Neuron (in vitro differentiated cells): Measurements from ENCODE around the gene RAET1E.
A peak's percentile ranks its signal among the peaks of the same experiment; 100 is the strongest.
"Not testable (repeated sequence)": the region's sequence is repeated elsewhere in the genome, so short reads cannot be mapped to it uniquely, and the experiment has no call there.

Experiments used
- H2AFZ ChIP-seq: one replicate; pipeline ENCODE4 v1.6.1; 2013; ENCODE audit warnings: low read depth, mild to moderate bottlenecking, inconsistent platforms, low read length, moderate library complexity
- H3K27me3 ChIP-seq: one replicate; pipeline ENCODE4 v1.6.1; 2013; ENCODE audit warnings: low read length; ENCODE audit not compliant: insufficient read depth
- H3K36me3 ChIP-seq: one replicate; pipeline ENCODE4 v1.6.1; 2013; ENCODE audit warnings: low read length; ENCODE audit not compliant: insufficient read depth
- H3K4me1 ChIP-seq: one replicate; pipeline ENCODE4 v1.6.1; 2013; ENCODE audit warnings: low read length; ENCODE audit not compliant: insufficient read depth
- H3K4me3 ChIP-seq: 2 replicates; pipeline ENCODE4 v1.5.1; 2013; ENCODE audit warnings: mild to moderate bottlenecking, low read length, moderate library complexity
- H3K9me3 ChIP-seq: one replicate; pipeline ENCODE4 v1.6.1; 2013; ENCODE audit warnings: low read length

Gene RAET1E

DNA sequence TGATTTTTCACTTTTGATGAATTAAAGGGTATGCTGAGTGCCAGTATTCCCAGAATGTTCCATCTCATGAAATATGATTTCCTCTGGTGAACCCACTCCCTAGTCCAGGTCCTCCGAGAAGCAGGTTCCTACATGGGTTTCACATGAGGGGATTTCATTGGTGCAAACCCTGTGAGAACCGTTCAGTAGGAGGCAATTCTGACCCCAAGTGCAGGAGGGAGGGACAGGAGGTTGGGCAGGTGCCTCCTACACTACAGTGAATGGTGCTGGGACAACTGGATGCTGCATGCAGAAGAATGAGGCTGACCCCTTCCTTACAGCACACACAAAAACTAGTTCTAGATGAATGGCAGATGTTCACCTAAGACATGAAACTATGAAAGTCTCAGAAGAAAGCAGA, 38.8 kb upstream of the RAET1E start:
- Histone ChIP-seq H3K4me3 (no peak overlapping the region), H3K4me1 (peaks cover 12% of the 10 kb centered on the region), H3K9me3 (no peaks in the 10 kb centered on the region), H3K36me3 (no peaks in the 10 kb centered on the region), H3K27me3 (peaks cover 69% of the 10 kb centered on the region), H2AFZ (no peak overlapping the region)

DNA sequence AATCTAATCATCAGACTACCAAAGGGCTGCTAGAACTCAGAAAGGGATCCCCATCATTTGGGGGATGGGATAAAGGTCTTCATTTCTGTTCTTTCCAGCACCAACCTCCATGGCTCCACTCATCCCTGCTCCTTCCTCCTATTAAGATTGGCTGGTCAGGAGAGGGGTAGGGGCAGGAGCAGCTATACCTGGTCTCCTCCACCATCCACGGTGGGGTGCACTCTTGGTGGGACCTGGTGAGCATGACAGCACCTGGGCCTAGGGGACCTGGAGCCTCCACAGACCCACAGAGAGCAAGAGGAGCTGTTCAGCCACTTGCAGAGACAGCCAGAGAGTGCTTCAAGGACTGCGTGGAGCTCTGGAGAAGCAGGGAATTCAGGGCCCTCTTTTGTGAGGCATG, 37.8 kb upstream of the RAET1E start:
- H2AFZ ChIP-seq, result no peak overlapping the region
- no peaks in the 10 kb centered on the region for H3K9me3 ChIP-seq
- peaks cover 12% of the 10 kb centered on the region for H3K4me1 ChIP-seq
- no peaks in the 10 kb centered on the region for H3K36me3 ChIP-seq
- H3K27me3 ChIP-seq, result peaks cover 67% of the 10 kb centered on the region
- H3K4me3 ChIP-seq, result no peak overlapping the region

DNA sequence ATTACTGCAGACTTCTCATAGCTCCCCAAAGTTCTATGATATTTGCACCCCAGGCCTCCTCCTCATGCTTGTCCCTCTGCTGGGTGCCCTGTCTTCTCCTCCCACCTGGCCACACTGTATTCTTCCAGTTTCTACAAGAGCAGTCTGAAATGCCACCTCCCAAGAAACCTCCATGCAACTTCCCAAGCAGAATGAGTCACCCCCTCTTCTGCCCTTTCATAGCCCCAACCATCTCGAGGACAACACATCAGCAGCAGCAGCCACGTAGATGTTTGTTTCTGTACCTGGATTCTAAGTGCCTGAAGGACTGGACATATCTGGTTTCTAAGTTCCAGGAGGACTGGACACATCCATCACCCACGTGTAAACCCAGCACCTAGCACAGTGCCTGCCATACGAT, 37.3 kb upstream of the RAET1E start:
- Histone ChIP-seq H2AFZ (no peak overlapping the region), H3K4me1 (peaks cover 12% of the 10 kb centered on the region), H3K27me3 (peaks cover 63% of the 10 kb centered on the region), H3K4me3 (no peak overlapping the region), H3K36me3 (no peaks in the 10 kb centered on the region), H3K9me3 (no peaks in the 10 kb centered on the region)

DNA sequence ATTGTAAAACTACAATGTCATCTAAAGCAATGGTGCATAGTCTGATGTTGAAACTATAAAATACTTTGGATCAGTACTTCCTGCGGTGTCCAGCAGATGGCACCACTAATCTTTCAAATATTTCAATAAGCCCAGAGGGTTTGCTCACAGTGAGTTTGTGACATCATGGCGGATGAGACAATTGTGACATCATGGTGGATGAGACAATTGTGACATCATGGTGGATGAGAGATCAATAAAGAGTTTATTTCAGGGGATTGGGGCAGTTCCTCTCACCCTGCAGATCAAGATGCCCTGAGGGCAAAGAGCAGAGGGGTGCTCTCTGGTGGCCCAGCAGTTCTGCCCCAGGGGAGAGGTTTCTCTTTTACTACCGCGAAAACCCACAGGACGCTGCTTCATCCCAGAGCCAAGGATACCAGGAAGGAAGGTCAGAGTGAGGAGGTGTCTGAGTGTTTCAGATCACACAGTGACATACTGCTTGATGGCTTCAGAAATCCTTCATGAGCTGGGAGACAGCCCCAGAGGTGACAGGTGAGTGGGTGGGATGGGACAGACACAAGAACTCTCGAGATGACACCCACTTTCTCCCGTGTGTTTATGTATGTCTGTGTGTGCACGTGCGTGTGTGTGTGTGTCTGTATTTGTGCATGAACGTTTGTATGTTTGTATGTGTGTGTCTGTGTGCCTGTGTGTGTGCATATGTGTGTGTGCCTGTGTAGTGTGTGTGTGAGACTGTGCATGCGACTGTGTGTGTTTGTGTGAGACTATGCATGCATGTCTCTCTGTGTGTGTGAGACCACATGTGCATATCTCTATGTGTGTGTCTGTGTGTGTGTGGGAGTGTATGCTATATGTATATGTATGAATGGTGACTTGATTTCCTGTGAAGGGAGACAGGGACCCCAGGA, 36.6 kb upstream of the RAET1E start:
- Histone ChIP-seq H3K4me1 (peaks cover 12% of the 10 kb centered on the region), H3K36me3 (no peaks in the 10 kb centered on the region), H3K27me3 (peaks cover 58% of the 10 kb centered on the region), H2AFZ (no peak overlapping the region), H3K4me3 (no peak overlapping the region), H3K9me3 (no peaks in the 10 kb centered on the region)

DNA sequence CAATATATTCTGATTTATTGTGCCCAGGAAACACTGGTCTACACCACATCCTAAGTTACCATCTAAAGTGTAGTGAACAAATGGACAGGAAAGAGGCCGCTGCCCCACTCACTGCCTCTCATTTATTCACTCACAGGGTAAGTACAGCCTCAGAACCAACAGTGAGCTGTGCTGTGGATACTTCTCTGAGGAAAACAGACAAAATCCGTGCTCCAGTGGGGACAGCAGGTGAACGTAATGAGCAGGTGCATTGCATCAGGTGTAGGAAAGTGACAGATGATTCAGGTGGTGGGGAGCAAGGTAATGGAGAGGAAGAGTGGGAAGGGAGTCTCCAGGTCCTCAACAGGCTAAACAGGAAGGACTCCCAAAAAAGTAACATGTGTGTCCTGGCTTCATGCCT, 35.5 kb upstream of the RAET1E start:
- no peak overlapping the region for H2AFZ ChIP-seq
- H3K9me3 ChIP-seq, result no peaks in the 10 kb centered on the region
- no peak overlapping the region for H3K4me3 ChIP-seq
- peaks cover 7% of the 10 kb centered on the region for H3K4me1 ChIP-seq
- peaks cover 54% of the 10 kb centered on the region for H3K27me3 ChIP-seq
- H3K36me3 ChIP-seq, result no peaks in the 10 kb centered on the region

DNA sequence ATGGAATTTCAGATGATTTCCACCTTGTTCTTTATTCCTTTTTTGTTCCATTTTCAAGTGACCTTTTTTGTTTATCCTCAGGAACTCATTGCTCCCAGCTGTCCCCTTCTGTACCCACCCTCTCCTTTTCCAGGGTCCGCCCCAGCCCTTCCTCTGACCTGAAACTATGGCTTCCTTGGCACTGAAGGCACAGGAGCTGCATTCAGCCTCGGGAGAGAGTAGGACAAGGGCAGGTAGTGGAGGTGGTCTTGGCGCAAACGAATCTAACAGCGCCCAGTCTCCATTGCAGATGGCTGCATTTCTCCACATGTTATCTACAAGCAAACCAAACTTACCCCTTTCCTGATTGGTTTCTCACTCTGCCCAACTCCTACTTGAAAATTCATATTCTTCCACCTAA, 35.1 kb upstream of the RAET1E start:
- Histone ChIP-seq H3K4me1 (peaks cover 3% of the 10 kb centered on the region), H3K9me3 (no peaks in the 10 kb centered on the region), H3K4me3 (no peak overlapping the region), H3K36me3 (no peaks in the 10 kb centered on the region), H2AFZ (no peak overlapping the region), H3K27me3 (peaks cover 49% of the 10 kb centered on the region)

DNA sequence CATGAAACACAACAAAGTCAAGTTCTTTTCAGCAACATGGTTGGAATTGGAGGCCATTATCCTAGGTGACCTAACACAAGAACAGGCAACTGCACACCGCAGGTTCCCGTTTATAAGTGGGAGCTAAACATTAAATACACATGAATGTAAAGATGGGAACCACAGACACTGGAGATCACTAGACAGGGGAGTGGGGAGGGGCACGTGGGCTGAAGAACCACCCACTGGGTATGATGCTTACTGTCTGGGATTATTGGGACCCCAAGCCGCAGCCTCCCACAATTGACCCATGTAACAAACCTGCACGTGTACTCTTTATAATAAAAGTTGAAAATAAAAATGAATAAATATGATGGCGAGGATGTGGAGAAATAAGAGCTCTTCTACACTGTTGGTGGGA, 33.6 kb upstream of the RAET1E start:
- no peaks in the 10 kb centered on the region for H3K36me3 ChIP-seq
- peaks cover 37% of the 10 kb centered on the region for H3K27me3 ChIP-seq
- no peak overlapping the region for H2AFZ ChIP-seq
- peaks cover 3% of the 10 kb centered on the region for H3K4me1 ChIP-seq
- no peaks in the 10 kb centered on the region for H3K9me3 ChIP-seq
- H3K4me3 ChIP-seq, result no peak overlapping the region

DNA sequence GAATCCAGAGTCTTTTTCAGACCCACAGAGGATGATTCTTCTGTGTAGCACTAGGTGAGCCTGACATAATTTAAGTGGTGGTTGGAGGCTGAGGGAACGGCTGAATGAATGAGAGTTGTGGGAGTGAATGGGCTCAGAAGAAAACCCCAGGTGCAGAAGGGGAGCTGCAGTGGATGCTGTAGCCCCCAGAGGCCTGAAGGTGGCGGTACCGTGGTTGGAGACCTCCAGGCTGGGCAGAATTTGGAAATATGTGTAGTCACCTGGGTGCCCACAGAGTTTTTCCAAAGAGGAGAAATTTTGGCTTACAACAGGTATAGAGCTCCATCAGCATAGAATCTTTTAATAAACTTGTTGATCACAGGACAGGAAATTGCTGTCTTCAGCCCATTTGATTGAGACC, 31.5 kb upstream of the RAET1E start:
- H3K27me3 ChIP-seq, result peaks cover 32% of the 10 kb centered on the region
- peaks cover 8% of the 10 kb centered on the region for H3K4me1 ChIP-seq
- no peak overlapping the region for H3K4me3 ChIP-seq
- H2AFZ ChIP-seq, result no peak overlapping the region
- H3K36me3 ChIP-seq, result no peaks in the 10 kb centered on the region
- H3K9me3 ChIP-seq, result peaks cover 2% of the 10 kb centered on the region

DNA sequence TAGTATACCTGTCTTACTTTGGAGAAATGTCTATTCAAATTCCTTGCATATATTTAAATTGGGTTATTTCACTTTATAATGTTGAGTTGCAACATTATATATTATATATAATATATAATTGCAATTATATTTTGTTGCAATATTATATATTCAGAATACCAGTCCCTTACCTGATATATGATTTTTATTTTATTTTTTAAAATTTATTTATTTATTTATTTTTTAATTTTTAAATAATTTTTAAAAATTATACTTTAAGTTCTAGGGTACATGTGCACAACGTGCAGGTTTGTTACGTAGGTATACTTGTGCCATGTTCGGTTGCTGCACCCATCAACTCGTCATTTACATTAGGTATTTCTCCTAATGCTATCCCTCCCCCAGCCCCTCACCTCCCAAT, 29.1 kb upstream of the RAET1E start:
- not testable (repeated sequence) for H3K9me3 ChIP-seq, H3K36me3 ChIP-seq, H3K4me3 ChIP-seq, H2AFZ ChIP-seq
- Histone ChIP-seq H3K27me3 (peaks cover 35% of the 10 kb centered on the region), H3K4me1 (peaks cover 16% of the 10 kb centered on the region)

DNA sequence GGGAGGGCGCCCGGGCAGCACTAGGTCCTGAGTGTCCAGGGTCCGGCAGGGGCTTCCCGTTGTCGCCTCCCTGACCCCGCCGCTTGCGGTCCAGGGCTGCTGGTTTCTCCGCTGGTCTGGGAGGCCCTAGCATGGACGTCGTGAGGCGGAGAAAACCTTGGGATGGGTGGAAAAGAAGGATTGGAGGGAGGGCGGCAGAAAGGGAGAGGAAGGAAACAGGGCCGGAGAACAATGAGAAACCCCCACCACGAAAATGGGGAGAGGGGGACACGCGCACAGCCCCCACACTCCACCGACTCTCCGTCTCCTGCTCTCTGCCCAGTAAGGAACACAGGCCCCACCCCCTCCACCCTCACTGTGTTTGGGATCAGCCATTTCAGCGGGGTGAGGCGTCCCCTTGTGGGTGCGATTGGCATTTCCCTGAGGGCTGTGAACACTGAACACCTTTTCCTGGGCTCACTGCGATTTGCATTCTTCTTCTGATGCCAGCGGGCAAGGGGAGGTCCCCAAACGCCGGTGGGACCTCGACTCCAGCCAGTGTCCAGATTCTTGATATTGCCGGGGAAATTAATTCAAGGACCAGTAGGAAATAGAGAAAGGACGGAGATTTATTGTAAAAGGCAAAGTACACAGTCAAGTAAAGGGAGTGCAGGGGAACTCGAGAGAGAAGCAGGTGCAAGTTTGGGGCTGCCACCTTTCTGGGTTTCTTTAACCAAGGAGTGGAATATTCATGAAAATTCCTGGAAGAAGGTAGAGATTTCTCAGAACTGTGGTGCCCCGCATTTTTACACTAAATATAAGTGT, 28.3 kb upstream of the RAET1E start:
- peaks cover 16% of the 10 kb centered on the region for H3K4me1 ChIP-seq
- H3K4me3 ChIP-seq, result peak overlapping the region; percentile 47
- H3K36me3 ChIP-seq, result no peaks in the 10 kb centered on the region
- H2AFZ ChIP-seq, result peak overlapping the region; percentile 74
- H3K9me3 ChIP-seq, result peaks cover 3% of the 10 kb centered on the region
- peaks cover 40% of the 10 kb centered on the region for H3K27me3 ChIP-seq

DNA sequence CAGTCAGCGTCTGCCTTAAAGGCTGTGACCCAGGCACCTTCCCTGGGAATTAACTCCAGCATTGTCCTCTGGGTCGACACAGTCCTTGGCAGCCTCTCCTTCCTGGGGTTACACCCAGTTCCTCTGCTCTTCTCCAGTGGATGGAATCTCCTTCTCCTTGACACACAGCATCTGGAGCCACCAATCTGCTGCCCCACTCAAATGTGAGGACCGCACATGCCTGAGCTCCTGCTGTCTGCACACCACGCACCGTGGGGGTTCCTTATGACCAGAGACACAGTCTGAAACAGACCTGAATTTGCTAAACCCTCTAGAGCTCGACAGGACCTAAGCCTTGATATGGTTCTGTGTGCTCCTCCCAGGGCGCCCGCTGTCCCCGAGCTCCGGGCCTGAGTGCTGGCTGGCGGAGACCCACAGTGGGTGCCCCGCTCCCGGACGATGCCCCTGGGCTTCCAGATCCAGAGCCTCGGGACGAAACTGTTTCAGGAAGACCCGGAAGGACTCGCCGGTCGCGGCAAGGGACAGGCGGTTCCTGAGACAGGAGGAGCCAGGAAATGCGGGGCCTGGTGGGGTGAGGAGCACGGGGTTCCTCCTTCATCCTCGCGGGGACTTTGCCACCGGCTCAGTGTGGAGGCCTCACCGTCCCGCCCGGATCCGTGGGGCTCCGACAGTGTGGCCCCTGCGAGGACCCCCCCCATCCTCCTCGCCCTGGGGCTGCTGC, 27.5 kb upstream of the RAET1E start:
- Histone ChIP-seq H2AFZ (peak overlapping the region; percentile 74), H3K36me3 (no peaks in the 10 kb centered on the region), H3K4me1 (peaks cover 16% of the 10 kb centered on the region), H3K27me3 (peaks cover 47% of the 10 kb centered on the region), H3K4me3 (peak overlapping the region; percentile 47), H3K9me3 (peaks cover 3% of the 10 kb centered on the region)

DNA sequence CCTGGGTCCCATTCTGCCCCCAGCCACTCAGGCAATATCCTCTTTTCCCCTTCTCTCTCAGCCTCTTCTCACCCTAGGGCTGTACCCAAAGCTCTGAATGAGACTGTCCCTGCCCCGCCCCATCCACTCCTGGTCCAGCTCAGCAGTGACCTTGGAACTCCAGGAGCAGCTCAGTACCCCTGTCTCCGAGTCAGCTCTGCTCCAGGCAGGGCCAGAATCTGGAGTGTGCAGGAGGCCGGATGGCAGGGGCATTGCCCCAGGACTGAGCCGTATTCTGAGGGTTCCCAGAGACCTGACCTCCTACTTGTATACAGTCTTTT, 27.0 kb upstream of the RAET1E start:
- H3K36me3 ChIP-seq, result no peaks in the 10 kb centered on the region
- peaks cover 50% of the 10 kb centered on the region for H3K27me3 ChIP-seq
- H3K4me1 ChIP-seq, result peaks cover 16% of the 10 kb centered on the region
- no peak overlapping the region for H3K4me3 ChIP-seq
- peaks cover 5% of the 10 kb centered on the region for H3K9me3 ChIP-seq
- no peak overlapping the region for H2AFZ ChIP-seq
